Measurements from ENCODE around the gene CACNA1E.

GRCh38 chr1:181456551-181456950, 26.8 kb upstream of the CACNA1E start:
- no peak for TF ChIP-seq CTCF (IDR thresholded peaks at IDR 0.05)
- no peak for TF ChIP-seq EZH2 (IDR thresholded peaks at IDR 0.05; ENCODE audit: borderline replicate concordance, insufficient read depth, low read depth, low read length, poor library complexity, severe bottlenecking)
